ENCODE measurements around the gene TMEM132D. TPM values are rescaled to one million over a fixed set of nuclear protein-coding genes. Genes with fewer than 3 reads are reported as not detected.

The TMEM132D gene
- total RNA-seq, 4 donors from 2014 or later = 0.15 to 0.94 TPM; not detected in 2

- no peaks in the 10 kb centered on the region for H3K27me3 ChIP-seq
- no peaks in the 10 kb centered on the region for H3K4me1 ChIP-seq
- peaks cover 0 to 18% (median 0%) of the 10 kb centered on the region in 3 donors for H3K9me3 ChIP-seq
- ATAC-seq = no peak
- no peaks in the 10 kb centered on the region for H3K36me3 ChIP-seq
- TF ChIP-seq CTCF (IDR thresholded peaks at IDR 0.05) = no peak
- no peak for TF ChIP-seq EP300 (IDR thresholded peaks at IDR 0.05)
- TF ChIP-seq POLR2AphosphoS5 (IDR thresholded peaks at IDR 0.05) = no peak
- no peak for TF ChIP-seq POLR2A (IDR thresholded peaks at IDR 0.05)
- no peak overlapping the region for H3K4me3 ChIP-seq
- 49 to 66% methylated on average over 4 of the region's 4 CpGs for WGBS, 2 donors (ENCODE audit: low coverage in 1 of 2)
- no peak overlapping the region for H3K27ac ChIP-seq
Observed at GRCh38 chr12:129401572-129401971, 502.3 kb downstream of the TMEM132D start.

GRCh38 chr12:129394177-129394825 is 509.5 kb downstream of the TMEM132D start:
- peaks cover 0 to 9% (median 0%) of the 10 kb centered on the region in 3 donors for H3K9me3 ChIP-seq
- no peak overlapping the region for H3K27ac ChIP-seq
- no peak overlapping the region for H3K4me3 ChIP-seq
- no peaks in the 10 kb centered on the region for H3K4me1 ChIP-seq
- no peak for TF ChIP-seq POLR2AphosphoS5 (IDR thresholded peaks at IDR 0.05)
- no peak for TF ChIP-seq POLR2A (IDR thresholded peaks at IDR 0.05)
- TF ChIP-seq CTCF (IDR thresholded peaks at IDR 0.05) = no peak
- TF ChIP-seq EP300 (IDR thresholded peaks at IDR 0.05) = no peak
- H3K36me3 ChIP-seq = no peaks in the 10 kb centered on the region
- H3K27me3 ChIP-seq = peaks cover 5% of the 10 kb centered on the region
- ATAC-seq = no peak
- 68 to 91% methylated on average over 7 to 16 of the region's 16 CpGs for WGBS, 2 donors (ENCODE audit: low coverage in 1 of 2)

GRCh38 chr12:129393357-129393937 is 510.4 kb downstream of the TMEM132D start:
- TF ChIP-seq POLR2AphosphoS5 (IDR thresholded peaks at IDR 0.05) (no peak), EP300 (IDR thresholded peaks at IDR 0.05) (no peak), CTCF (IDR thresholded peaks at IDR 0.05) (no peak), POLR2A (IDR thresholded peaks at IDR 0.05) (no peak)
- Histone ChIP-seq H3K4me3 (no peak overlapping the region), H3K27ac (no peak overlapping the region), H3K9me3 (peaks cover 0 to 8% (median 0%) of the 10 kb centered on the region in 3 donors), H3K27me3 (peaks cover 5% of the 10 kb centered on the region), H3K4me1 (no peaks in the 10 kb centered on the region), H3K36me3 (no peaks in the 10 kb centered on the region)
- no peak for ATAC-seq
- 9 to 29% methylated on average over 5 of the region's 5 CpGs for WGBS, 2 donors (ENCODE audit: low coverage in 1 of 2)

GRCh38 chr12:129385637-129385990 is 518.2 kb downstream of the TMEM132D start:
- Histone ChIP-seq H3K36me3 (no peaks in the 10 kb centered on the region), H3K4me1 (no peaks in the 10 kb centered on the region), H3K4me3 (no peak overlapping the region), H3K27me3 (peaks cover 8% of the 10 kb centered on the region), H3K27ac (no peak overlapping the region), H3K9me3 (no peaks in the 10 kb centered on the region)
- WGBS, 2 donors (ENCODE audit: low coverage in 1 of 2) = 17 to 33% methylated on average over 1 of the region's 1 CpG
- TF ChIP-seq EP300 (IDR thresholded peaks at IDR 0.05) = no peak
- no peak for TF ChIP-seq POLR2A (IDR thresholded peaks at IDR 0.05)
- TF ChIP-seq POLR2AphosphoS5 (IDR thresholded peaks at IDR 0.05) = no peak
- TF ChIP-seq CTCF (IDR thresholded peaks at IDR 0.05) = no peak
- no peak for ATAC-seq

- H3K4me1 ChIP-seq = no peaks in the 10 kb centered on the region
- H3K36me3 ChIP-seq = no peaks in the 10 kb centered on the region
- WGBS, 2 donors (ENCODE audit: low coverage in 1 of 2) = 59 to 65% methylated on average over 8 to 9 of the region's 9 CpGs
- no peak overlapping the region for H3K27ac ChIP-seq
- ATAC-seq = no peak
- no peaks in the 10 kb centered on the region for H3K9me3 ChIP-seq
- H3K27me3 ChIP-seq = peaks cover 8% of the 10 kb centered on the region
- TF ChIP-seq CTCF (IDR thresholded peaks at IDR 0.05) (no peak), EP300 (IDR thresholded peaks at IDR 0.05) (no peak), POLR2AphosphoS5 (IDR thresholded peaks at IDR 0.05) (no peak)
- no peak overlapping the region for H3K4me3 ChIP-seq
Observed at GRCh38 chr12:129383956-129384355, 519.9 kb downstream of the TMEM132D start.

Measured in gastroesophageal sphincter (tissue), 4 donors.